Measurements from ENCODE around the gene SRSF4. TPM values are rescaled to one million over a fixed set of nuclear protein-coding genes. Genes with fewer than 3 reads are reported as not detected.

The SRSF4 gene
- total and polyA plus RNA-seq, 9 donors: 55.2 to 135 (median 88.2) TPM

- peak; percentile 96 to 98 (median 97) for DNase-seq
- Histone ChIP-seq H3K4me1 (ENCODE audit: insufficient read depth) (no peaks in the 10 kb centered on the region), H3K4me3 (no peak overlapping the region), H3K27me3 (no peaks in the 10 kb centered on the region), H3K9me3 (no peaks in the 10 kb centered on the region), H3K27ac (peak overlapping the region in 1 of 2 donors; percentile 80), H3K36me3 (no peaks in the 10 kb centered on the region)
- WGBS, 3 donors: 15 to 18% (median 18%) methylated on average over 14 of the region's 14 CpGs
- TF ChIP-seq, protein P1, sequence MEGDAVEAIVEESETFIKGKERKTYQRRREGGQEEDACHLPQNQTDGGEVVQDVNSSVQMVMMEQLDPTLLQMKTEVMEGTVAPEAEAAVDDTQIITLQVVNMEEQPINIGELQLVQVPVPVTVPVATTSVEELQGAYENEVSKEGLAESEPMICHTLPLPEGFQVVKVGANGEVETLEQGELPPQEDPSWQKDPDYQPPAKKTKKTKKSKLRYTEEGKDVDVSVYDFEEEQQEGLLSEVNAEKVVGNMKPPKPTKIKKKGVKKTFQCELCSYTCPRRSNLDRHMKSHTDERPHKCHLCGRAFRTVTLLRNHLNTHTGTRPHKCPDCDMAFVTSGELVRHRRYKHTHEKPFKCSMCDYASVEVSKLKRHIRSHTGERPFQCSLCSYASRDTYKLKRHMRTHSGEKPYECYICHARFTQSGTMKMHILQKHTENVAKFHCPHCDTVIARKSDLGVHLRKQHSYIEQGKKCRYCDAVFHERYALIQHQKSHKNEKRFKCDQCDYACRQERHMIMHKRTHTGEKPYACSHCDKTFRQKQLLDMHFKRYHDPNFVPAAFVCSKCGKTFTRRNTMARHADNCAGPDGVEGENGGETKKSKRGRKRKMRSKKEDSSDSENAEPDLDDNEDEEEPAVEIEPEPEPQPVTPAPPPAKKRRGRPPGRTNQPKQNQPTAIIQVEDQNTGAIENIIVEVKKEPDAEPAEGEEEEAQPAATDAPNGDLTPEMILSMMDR (IDR thresholded peaks at IDR 0.05): peak; percentile 92 to 97 (median 95)
- TF ChIP-seq POLR2A (IDR thresholded peaks at IDR 0.05) (no peak), EP300 (IDR thresholded peaks at IDR 0.05) (no peak)
- intact Hi-C loops (cut with DNase I): loop anchor here (2.0 to 10.0 kb wide), 5 partner anchors 165 to 418 kb away; no protein-coding TSS in a partner anchor
These were observed 21.1 kb upstream of the SRSF4 start for GRCh38 chr1:29202584-29203340.

DNA sequence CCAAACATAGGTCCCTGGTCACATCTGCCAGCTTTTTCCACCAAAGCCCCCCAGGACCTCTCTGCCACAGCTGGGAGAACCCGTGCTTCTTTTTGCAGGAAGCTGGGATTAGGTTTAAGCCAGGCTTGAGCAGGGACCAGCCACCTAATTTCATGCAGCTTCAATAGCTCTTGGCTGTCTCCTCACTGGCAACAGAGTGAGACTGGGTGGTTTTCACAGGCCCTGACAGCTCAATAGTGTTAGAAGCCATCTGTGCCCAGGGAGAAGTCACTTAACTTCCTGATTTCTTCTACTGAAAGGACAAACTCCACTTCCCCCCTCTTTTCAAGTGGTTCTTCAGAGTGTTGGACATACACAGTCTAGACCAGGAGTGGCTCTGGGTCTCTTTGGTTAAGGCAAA is 20.4 kb upstream of the SRSF4 start:
- Histone ChIP-seq H3K27ac (peak overlapping the region in 1 of 2 donors; percentile 80), H3K9me3 (no peaks in the 10 kb centered on the region), H3K4me1 (ENCODE audit: insufficient read depth) (no peaks in the 10 kb centered on the region), H3K4me3 (no peak overlapping the region), H3K27me3 (no peaks in the 10 kb centered on the region), H3K36me3 (no peaks in the 10 kb centered on the region)
- intact Hi-C loops (cut with DNase I): loop anchor here (2.0 to 10.0 kb wide), 5 partner anchors 165 to 417 kb away; no protein-coding TSS in a partner anchor
- TF ChIP-seq EP300 (IDR thresholded peaks at IDR 0.05): no peak
- TF ChIP-seq POLR2A (IDR thresholded peaks at IDR 0.05): no peak
- TF ChIP-seq, protein P1 (IDR thresholded peaks at IDR 0.05): no peak
- no peak for DNase-seq
- WGBS, 3 donors: 68 to 79% (median 72%) methylated on average over 1 of the region's 1 CpG

DNA sequence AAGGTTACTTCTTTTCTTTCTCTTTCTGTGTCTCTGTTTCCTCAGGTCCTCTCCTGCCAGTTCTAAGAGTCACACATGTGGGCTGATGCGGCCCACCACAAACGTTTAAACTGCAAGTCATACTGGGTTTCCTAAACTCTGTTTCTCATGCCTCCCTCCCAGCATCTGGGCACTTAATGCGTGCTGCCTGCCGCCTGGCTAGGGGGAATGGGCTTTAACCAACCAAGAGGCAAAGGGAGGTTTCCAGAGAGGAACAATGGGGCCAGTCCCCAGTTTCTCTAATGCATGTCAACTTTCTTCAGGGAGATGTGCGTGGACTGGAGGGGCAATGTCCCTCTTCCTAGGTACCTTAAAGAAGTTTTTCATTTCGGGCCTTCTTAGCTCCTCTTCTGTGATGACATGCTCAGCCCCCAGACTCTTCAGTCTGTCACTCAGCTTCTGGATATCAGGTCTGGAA is 19.9 kb upstream of the SRSF4 start:
- Histone ChIP-seq H3K27me3 (no peaks in the 10 kb centered on the region), H3K36me3 (no peaks in the 10 kb centered on the region), H3K27ac (peak overlapping the region in 1 of 2 donors; percentile 80), H3K4me3 (no peak overlapping the region), H3K9me3 (no peaks in the 10 kb centered on the region), H3K4me1 (ENCODE audit: insufficient read depth) (no peaks in the 10 kb centered on the region)
- WGBS, 3 donors: 90 to 93% (median 91%) methylated on average over 6 of the region's 6 CpGs
- intact Hi-C loops (cut with DNase I): loop anchor here (2.0 to 10.0 kb wide), 5 partner anchors 164 to 417 kb away; no protein-coding TSS in a partner anchor
- DNase-seq: no peak
- no peak for TF ChIP-seq POLR2A (IDR thresholded peaks at IDR 0.05)
- TF ChIP-seq, protein P1 (IDR thresholded peaks at IDR 0.05): no peak
- TF ChIP-seq EP300 (IDR thresholded peaks at IDR 0.05): no peak

DNA sequence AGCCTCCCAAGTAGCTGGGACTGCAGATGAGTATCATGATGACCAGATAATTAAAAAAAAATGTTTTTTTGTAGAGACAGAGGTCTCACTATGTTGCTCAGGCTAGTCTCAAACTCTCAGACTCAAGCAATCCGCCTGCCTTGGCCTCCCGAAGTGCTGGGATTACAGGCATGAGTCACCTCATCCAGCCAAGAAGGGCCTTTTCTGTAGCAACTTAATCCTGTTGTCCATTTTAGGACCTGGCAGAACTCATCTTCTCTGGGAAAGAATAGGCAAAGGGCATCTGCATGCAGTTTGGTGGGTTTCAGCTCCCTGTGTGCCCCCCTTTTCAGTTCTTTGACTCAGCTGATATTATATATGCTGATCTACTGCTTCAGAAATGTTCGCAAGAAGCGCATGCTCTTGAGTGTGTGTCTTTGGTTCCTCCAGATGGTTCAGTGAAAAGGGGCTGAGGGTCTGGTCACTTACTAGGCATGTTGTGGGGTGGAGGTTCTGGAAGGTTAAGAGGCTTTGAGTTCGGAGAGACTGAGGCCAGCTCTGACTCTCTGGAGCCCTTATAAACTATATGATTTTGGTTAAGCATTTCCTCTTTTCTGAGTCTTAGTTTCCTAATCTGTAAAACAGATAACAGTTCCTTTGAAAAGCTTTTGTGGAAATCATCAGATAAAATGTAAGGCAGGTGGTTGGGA is 19.4 kb upstream of the SRSF4 start:
- no peak for DNase-seq
- no peak for TF ChIP-seq EP300 (IDR thresholded peaks at IDR 0.05)
- Histone ChIP-seq H3K27ac (no peak overlapping the region), H3K4me3 (no peak overlapping the region), H3K4me1 (ENCODE audit: insufficient read depth) (no peaks in the 10 kb centered on the region), H3K27me3 (no peaks in the 10 kb centered on the region), H3K9me3 (no peaks in the 10 kb centered on the region), H3K36me3 (no peaks in the 10 kb centered on the region)
- 93 to 96% (median 95%) methylated on average over 5 of the region's 5 CpGs for WGBS, 3 donors
- intact Hi-C loops (cut with DNase I): loop anchor here in 3 of 4 donors (5.0 to 10.0 kb wide), 4 partner anchors 164 to 416 kb away; no protein-coding TSS in a partner anchor

Data from ovary (tissue), 9 donors.